SIG-M5 treated with dmso at 0.1 percent for 504 hours (cell line): Measurements from ENCODE around the gene SDK1.

Experiments
- DNase-seq: peaks from one replicate; lab custom pipeline; 2025; ENCODE audit not compliant: unreplicated experiment; lab: John Stamatoyannopoulos, UW

Gene SDK1

GRCh38 chr7:3455806-3456595 lies 154.9 kb downstream of the SDK1 start:
- no peak for DNase-seq

GRCh38 chr7:3459111-3459510 lies 158.1 kb downstream of the SDK1 start:
- DNase-seq, result no peak

DNA sequence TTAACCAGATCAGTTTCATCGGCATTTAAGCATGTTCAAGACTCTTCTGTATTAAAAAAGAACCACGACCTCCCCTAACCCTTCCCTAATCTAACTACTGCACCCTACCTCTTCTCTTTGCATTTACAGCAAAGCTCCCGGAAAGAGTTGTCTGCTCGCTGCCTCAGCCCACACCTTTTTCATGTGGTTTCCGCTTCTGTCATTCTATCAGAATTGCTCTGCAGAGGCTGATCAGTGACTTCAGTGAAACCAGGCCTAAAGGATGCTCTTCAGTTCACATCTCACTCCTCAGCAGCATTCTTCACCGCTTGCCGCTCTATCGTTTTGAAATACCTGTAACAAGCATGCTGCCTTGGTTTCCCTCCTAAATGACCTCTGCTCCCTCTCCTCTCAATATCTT lies 160.9 kb downstream of the SDK1 start:
- no peak for DNase-seq

- DNase-seq, result no peak
These were observed 162.6 kb downstream of the SDK1 start for GRCh38 chr7:3463696-3464095.

DNA sequence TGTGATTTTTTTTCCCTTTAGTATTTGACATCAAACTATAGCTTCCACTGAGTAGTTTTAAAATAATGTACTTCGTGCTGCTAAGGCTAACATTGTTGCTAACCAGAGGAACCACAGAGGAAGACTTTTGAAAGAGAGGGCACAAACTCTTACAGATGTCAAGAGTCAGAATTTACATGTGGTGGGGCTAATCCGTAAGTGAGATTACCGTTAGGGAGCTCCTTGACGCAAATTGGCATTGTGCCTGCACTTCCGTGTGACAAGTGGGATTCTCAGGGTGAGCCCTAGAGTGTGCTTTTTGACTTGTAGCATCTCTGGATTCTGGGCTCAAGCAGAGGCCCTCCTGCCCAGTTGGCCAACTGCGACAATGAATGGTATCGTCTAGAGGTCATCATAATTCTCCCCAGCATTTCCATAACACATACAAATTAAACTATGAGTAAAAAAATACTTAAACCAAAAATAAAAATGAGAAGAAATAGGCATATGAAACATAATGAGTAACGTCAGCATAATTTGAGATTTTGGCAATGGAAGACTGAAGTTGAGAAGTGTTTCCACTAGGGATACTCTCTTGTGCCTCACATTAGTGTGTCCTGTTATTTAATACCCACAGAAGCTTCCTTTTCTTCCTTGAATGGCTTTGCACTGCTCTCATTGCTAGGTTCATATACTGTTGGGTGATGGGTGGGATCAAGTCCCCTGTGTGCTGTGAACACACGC lies 164.0 kb downstream of the SDK1 start:
- DNase-seq, result no peak

DNA sequence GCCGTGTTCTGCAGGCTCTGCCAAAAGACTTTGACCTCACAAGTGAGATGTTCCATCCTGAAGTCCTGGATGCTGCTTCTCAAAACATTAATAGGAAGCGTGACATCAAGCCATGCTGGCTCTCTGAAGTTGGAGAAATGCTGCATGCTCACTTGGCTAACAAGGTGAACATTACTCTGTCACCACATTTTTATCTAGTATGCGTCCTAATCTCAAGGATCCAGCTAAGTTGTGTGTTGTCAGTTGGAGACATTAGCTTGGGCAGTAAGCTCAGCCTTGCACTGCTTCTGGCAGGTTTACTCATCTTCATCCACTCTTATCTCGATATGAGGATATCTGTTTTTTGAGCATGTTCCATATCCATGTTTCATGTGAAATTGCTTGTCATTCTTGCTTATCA lies 165.2 kb downstream of the SDK1 start:
- DNase-seq, result no peak

DNA sequence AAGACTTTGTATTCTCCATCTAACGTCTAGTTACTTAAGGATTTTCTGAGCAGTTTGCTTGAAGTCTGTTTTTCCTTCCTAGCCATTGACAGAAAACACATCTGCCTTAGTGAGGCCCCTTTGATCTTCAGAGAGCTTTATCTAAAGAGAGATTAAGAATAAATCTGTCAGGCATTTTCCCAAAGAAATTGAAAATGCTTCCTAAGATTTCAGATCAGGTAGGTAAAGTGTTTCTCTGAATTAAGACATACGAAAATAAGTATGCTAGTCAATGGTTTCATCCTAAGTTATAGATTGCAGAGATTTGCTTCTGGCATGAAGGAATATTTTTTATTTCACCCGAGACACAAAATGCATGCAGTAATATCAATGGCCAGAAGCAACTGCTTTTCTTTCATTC lies 168.6 kb downstream of the SDK1 start:
- DNase-seq, result no peak

- no peak for DNase-seq
These were observed 179.1 kb downstream of the SDK1 start for GRCh38 chr7:3480197-3480596.

- DNase-seq, result no peak
These were observed 180.4 kb downstream of the SDK1 start for GRCh38 chr7:3481435-3481834.

DNA sequence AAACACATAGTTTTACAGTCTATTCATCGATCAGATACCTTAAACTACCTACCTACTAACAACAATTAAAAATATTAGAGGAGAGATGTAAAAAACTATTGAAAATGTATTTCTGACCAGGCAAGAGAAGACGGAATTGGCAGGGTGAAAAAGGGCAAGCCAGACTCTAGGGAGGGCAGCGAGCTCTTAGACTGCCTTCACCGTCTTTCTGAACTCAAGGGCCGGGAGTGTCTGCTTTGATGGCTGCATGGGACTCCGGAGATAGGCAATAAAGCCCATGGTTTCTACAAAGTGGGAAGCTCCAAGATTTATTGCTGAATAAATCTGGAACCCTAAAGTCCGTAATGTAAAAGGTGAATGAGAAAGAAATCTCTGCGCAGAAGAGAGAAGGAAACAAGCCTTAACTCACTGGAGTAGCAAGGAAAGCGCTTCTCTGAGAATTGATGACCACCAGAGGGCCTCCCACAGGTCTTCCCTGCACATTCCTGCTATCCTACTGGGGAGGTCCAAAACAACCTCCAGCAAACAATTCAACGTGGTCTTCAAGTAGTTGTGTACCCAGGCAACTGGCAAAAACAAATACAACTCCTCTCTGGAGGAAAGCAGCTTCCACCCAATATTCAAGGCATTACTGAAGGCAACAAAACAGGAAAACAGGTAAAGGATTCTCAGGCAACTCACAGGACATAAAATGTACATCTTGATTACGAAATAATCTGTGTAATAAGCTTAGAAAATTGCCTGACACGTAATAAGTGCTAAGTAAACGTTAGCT lies 181.3 kb downstream of the SDK1 start:
- peak; percentile 21 for DNase-seq

- no peak for DNase-seq
These were observed 185.8 kb downstream of the SDK1 start for GRCh38 chr7:3486841-3487240.

GRCh38 chr7:3488829-3489228 lies 187.8 kb downstream of the SDK1 start:
- no peak for DNase-seq

- no peak for DNase-seq
These were observed 192.4 kb downstream of the SDK1 start for GRCh38 chr7:3493499-3493898.

DNA sequence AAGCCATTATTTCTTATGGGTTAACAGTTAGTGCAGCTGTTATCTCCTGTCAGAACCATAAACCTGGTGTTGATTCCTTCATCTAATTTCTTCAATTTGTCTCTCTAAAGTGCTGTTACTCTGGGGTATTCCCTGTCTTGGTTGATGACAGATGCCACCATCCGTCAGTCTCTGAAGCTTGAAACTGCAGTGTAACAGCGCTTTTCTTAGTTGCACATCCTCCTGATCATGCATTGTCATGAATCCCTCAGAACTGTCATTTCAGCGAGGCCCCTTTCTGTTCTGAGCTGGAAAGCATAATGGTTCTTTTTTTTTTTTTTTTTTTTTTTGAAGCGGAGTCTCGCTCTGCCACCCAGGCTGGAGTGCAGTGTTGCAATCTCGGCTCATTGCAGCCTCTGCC lies 193.9 kb downstream of the SDK1 start:
- no peak for DNase-seq

GRCh38 chr7:3495530-3495929 lies 194.5 kb downstream of the SDK1 start:
- no peak for DNase-seq

DNA sequence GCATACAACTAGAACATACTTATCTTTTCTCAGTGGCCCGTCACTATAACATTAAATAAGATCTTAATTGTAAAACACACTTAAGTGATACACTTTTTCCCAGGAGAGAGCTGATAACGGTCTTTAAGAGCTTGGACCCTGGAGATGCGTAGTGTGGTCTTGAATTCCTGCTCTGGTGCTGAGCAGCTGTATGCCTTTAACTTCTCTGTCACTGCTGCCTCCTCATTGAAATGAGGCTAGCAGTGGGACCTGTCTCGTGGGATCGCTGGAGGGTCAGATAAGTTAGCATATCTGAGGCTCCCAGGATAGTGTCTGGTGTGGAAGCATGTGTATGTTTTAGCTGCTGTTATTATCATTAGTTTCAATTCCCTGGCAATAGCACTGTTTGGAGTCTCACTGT lies 194.9 kb downstream of the SDK1 start:
- DNase-seq, result no peak

- no peak for DNase-seq
These were observed 196.7 kb downstream of the SDK1 start for GRCh38 chr7:3497796-3498195.

GRCh38 chr7:3501671-3502070 lies 200.6 kb downstream of the SDK1 start:
- DNase-seq, result no peak

- no peak for DNase-seq
These were observed 203.3 kb downstream of the SDK1 start for GRCh38 chr7:3504384-3504783.

DNA sequence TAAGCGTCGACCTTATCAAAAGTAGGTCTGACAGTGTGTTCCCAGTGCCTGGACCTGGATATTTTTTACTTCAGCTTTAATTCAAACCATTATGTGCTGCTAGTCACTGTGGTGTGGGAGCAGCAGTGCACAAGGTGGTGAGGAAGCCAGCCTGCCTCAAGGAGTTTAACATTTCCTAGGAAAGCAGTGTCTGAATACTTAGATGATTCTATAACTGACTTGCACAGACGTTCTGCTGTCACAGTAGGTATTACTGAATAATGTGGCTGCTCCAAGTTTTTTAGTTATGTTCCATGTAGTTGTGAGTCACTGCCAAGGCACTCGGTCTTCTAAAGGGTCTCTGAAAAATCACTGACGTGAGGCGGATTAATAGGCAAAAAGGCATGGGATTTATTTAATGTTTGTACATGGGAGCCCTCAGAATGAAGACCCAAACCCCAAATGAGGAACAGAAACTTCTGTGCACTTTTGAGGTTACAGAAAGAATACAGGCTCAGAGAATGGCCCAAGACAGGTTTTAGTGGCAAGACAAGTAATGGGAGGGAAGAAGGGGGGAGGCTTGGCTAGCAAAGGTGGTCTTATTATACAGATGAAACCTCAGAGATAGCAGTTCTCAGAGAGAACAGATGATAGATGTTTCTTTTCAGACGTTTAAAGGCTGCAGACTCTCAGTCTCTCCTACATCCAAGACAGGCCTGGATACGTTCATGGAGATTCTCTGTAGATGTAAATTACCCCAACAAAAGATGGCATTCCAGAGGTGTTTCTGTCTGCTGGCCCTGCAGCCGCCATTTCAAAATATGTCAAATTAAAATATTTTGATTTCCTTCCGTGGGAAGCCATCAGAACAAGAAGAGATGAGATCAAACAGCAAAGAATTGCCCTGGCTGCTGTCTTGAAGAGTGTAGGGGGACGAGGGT lies 209.3 kb downstream of the SDK1 start:
- DNase-seq, result peak; percentile 8

GRCh38 chr7:3517344-3517743 lies 216.3 kb downstream of the SDK1 start:
- no peak for DNase-seq
